Skeletal muscle tissue (tissue), 4 donors: ENCODE measurements around the gene PCDHGA11. TPM values are rescaled to one million over a fixed set of nuclear protein-coding genes. Genes with fewer than 3 reads are reported as not detected.
"Not testable (repeated sequence)": the region's sequence is repeated elsewhere in the genome, so short reads cannot be mapped to it uniquely, and the experiment has no call there.

Experiments used
- H3K27ac ChIP-seq: one replicate; pipeline ENCODE4 v1.7.0; 2013; ENCODE audit warnings: mild to moderate bottlenecking, low read depth, low read length, inconsistent platforms
- H3K27me3 ChIP-seq, 3 donors: one replicate each; pipeline ENCODE4 v1.7.0; 2013; ENCODE audit warnings: low read length in 3 of 3; ENCODE audit not compliant: control insufficient read depth in 3 of 3, insufficient read depth in 3 of 3
- H3K36me3 ChIP-seq, 3 donors: one replicate each; pipeline ENCODE4 v1.7.0; 2013; ENCODE audit warnings: low read length in 3 of 3; ENCODE audit not compliant: control insufficient read depth in 3 of 3, insufficient read depth in 3 of 3
- H3K4me1 ChIP-seq, 3 donors: one replicate each; pipeline ENCODE4 v1.7.0; 2013; ENCODE audit warnings: low read length in 3 of 3, mild to moderate bottlenecking in 3 of 3; ENCODE audit not compliant: control insufficient read depth in 3 of 3, insufficient read depth in 3 of 3
- H3K4me3 ChIP-seq, 3 donors: one replicate each; pipeline ENCODE4 v1.7.0; 2013; ENCODE audit warnings: low read length in 3 of 3
- H3K9ac ChIP-seq, 3 donors: one replicate each; pipeline ENCODE4 v1.7.0; 2013; ENCODE audit warnings: low read length in 3 of 3, mild to moderate bottlenecking in 3 of 3, moderate library complexity in 2 of 3, low read depth in 1 of 3
- H3K9me3 ChIP-seq, 3 donors: one replicate each; pipeline ENCODE4 v1.7.0; 2013; ENCODE audit warnings: low read length in 3 of 3; ENCODE audit not compliant: control insufficient read depth in 3 of 3
- total RNA-seq: library from RNA; depleted of rRNA; stranded (reverse); fragments of >200 nt; gene quantifications from one replicate; pipeline ENCODE4 v1.2.3, GENCODE V29; 2014
- donor health status: Osteomylitis.

Gene PCDHGA11
- total RNA-seq, 1 donor from 2014 or later: 6.8 TPM

- peaks cover 14 to 36% (median 29%) of the 10 kb centered on the region in 3 donors for H3K9me3 ChIP-seq
- H3K4me3 ChIP-seq: peak within 1 kb of the TSS; percentile 45 to 59 (median 49)
- not testable (repeated sequence) for H3K27ac ChIP-seq, H3K9ac ChIP-seq, H3K36me3 ChIP-seq
- H3K4me1 ChIP-seq: peaks cover 0 to 14% (median 0%) of the 10 kb centered on the region in 3 donors
- peaks cover 0 to 10% (median 2%) of the 10 kb centered on the region in 3 donors for H3K27me3 ChIP-seq
These were observed 33.1 kb upstream of the PCDHGA11 start, which contains the start of gene PCDHGB4 for GRCh38 chr5:141387557-141388311. Gene PCDHGB4, plus strand, starts transcription at chr5:141387698. Its CDS starts 187 bp downstream, at chr5:141387885.

GRCh38 chr5:141388661-141389060, 32.2 kb upstream of the PCDHGA11 start:
- Histone ChIP-seq H3K9me3 (peaks cover 12 to 31% (median 29%) of the 10 kb centered on the region in 3 donors), H3K4me3 (peak overlapping the region; percentile 37 to 59 (median 45))

GRCh38 chr5:141389153-141390042, 31.5 kb upstream of the PCDHGA11 start:
- H3K27ac ChIP-seq: no peak overlapping the region
- peaks cover 0 to 14% (median 6%) of the 10 kb centered on the region in 3 donors for H3K27me3 ChIP-seq
- H3K4me3 ChIP-seq: peak overlapping the region; percentile 17 to 59 (median 41)
- no peak overlapping the region for H3K9ac ChIP-seq
- peaks cover 0 to 12% (median 0%) of the 10 kb centered on the region in 3 donors for H3K4me1 ChIP-seq
- peaks cover 12 to 34% (median 30%) of the 10 kb centered on the region in 3 donors for H3K9me3 ChIP-seq
- H3K36me3 ChIP-seq: peaks cover 0 to 6% (median 0%) of the 10 kb centered on the region in 3 donors

More at GRCh38 chr5:141388661-141389060, 32.2 kb upstream of the PCDHGA11 start:
- H3K36me3 ChIP-seq: peaks cover 0 to 6% (median 0%) of the 10 kb centered on the region in 3 donors
- H3K27ac ChIP-seq: no peak overlapping the region
- peaks cover 0 to 12% (median 0%) of the 10 kb centered on the region in 3 donors for H3K4me1 ChIP-seq
- H3K9ac ChIP-seq: no peak overlapping the region
- peaks cover 0 to 14% (median 4%) of the 10 kb centered on the region in 3 donors for H3K27me3 ChIP-seq

GRCh38 chr5:141392429-141393198, 28.2 kb upstream of the PCDHGA11 start, which contains the start of gene PCDHGA8:
Gene PCDHGA8, plus strand, starts transcription at chr5:141392633. Its CDS starts 181 bp downstream, at chr5:141392814.
- H3K4me1 ChIP-seq: peaks cover 0 to 15% (median 0%) of the 10 kb centered on the region in 3 donors
- H3K27me3 ChIP-seq: peaks cover 0 to 18% (median 12%) of the 10 kb centered on the region in 3 donors
- no peak within 1 kb of the TSS for H3K27ac ChIP-seq
- H3K9me3 ChIP-seq: peaks cover 12 to 31% (median 20%) of the 10 kb centered on the region in 3 donors
- H3K4me3 ChIP-seq: peak within 1 kb of the TSS in 2 of 3 donors; percentile 44 to 49
- peaks cover 0 to 6% (median 0%) of the 10 kb centered on the region in 3 donors for H3K36me3 ChIP-seq
- no peak within 1 kb of the TSS for H3K9ac ChIP-seq

- Histone ChIP-seq H3K27me3 (peaks cover 0 to 18% (median 12%) of the 10 kb centered on the region in 3 donors), H3K27ac (no peak overlapping the region), H3K4me3 (peak overlapping the region in 1 of 3 donors; percentile 49), H3K9ac (no peak overlapping the region), H3K9me3 (peaks cover 12 to 29% (median 19%) of the 10 kb centered on the region in 3 donors), H3K4me1 (peaks cover 0 to 15% (median 0%) of the 10 kb centered on the region in 3 donors), H3K36me3 (peaks cover 0 to 6% (median 0%) of the 10 kb centered on the region in 3 donors)
These were observed 27.6 kb upstream of the PCDHGA11 start for GRCh38 chr5:141393267-141393666.

GRCh38 chr5:141394401-141395187, 26.3 kb upstream of the PCDHGA11 start:
- Histone ChIP-seq H3K27me3 (peaks cover 0 to 18% (median 12%) of the 10 kb centered on the region in 3 donors), H3K9me3 (peaks cover 13 to 29% (median 20%) of the 10 kb centered on the region in 3 donors), H3K4me3 (peak overlapping the region in 1 of 3 donors; percentile 31), H3K4me1 (peaks cover 0 to 16% (median 5%) of the 10 kb centered on the region in 3 donors)
- H3K27ac ChIP-seq, H3K9ac ChIP-seq, H3K36me3 ChIP-seq: not testable (repeated sequence)

- H3K4me3 ChIP-seq: peak within 1 kb of the TSS; percentile 51 to 60 (median 54)
- not testable (repeated sequence) for H3K27ac ChIP-seq, H3K36me3 ChIP-seq
- peaks cover 0 to 12% (median 8%) of the 10 kb centered on the region in 3 donors for H3K27me3 ChIP-seq
- peak within 1 kb of the TSS in 1 of 3 donors; percentile 12 for H3K9ac ChIP-seq
- peaks cover 0 to 23% (median 6%) of the 10 kb centered on the region in 3 donors for H3K4me1 ChIP-seq
- peaks cover 12 to 32% (median 19%) of the 10 kb centered on the region in 3 donors for H3K9me3 ChIP-seq
These were observed 22.9 kb upstream of the PCDHGA11 start, which contains the start of gene PCDHGB5 for GRCh38 chr5:141397756-141398551. Gene PCDHGB5, plus strand, starts transcription at chr5:141397947. Its CDS starts 181 bp downstream, at chr5:141398128.

GRCh38 chr5:141398608-141399007, 22.2 kb upstream of the PCDHGA11 start:
- Histone ChIP-seq H3K9ac (peak overlapping the region in 1 of 3 donors; percentile 12), H3K4me1 (peaks cover 0 to 28% (median 6%) of the 10 kb centered on the region in 3 donors), H3K4me3 (peak overlapping the region; percentile 40 to 54 (median 48)), H3K36me3 (peaks cover 0 to 3% (median 3%) of the 10 kb centered on the region in 3 donors), H3K27ac (no peak overlapping the region), H3K9me3 (peaks cover 12 to 31% (median 23%) of the 10 kb centered on the region in 3 donors), H3K27me3 (peaks cover 0 to 8% (median 7%) of the 10 kb centered on the region in 3 donors)
